ENCODE measurements around the gene XXYLT1.

- no peak for TF ChIP-seq CTCF (IDR thresholded peaks at IDR 0.05)
- TF ChIP-seq POLR2A (IDR thresholded peaks at IDR 0.05): no peak
Observed at GRCh38 chr3:195312714-195313113, 41.8 kb upstream of the XXYLT1 start.
